Psoas muscle (tissue), 8 donors: Measurements from ENCODE around the gene CRYBG3. TPM values are rescaled to one million over a fixed set of nuclear protein-coding genes. Genes with fewer than 3 reads are reported as not detected.

Source experiments
- ATAC-seq, 4 donors: fragments of 200-7000 bp; cut with Tn5 transposase; one replicate each; pipeline ENCODE4 v1.9.1; 2020; ENCODE audit warnings: moderate library complexity in 3 of 4, mild to moderate bottlenecking in 2 of 4
- DNase-seq, 2 donors: peaks; one replicate each; pipeline ENCODE4 v3.0.0-alpha.2; 2020
- H3K27ac ChIP-seq: fragments of 200-600 bp; one replicate; pipeline ENCODE4 v1.8.0; 2022
- H3K27me3 ChIP-seq, 3 donors: fragments of 200-600 bp in 1 of 3; one replicate each; pipeline versions ENCODE4 v1.6.1 to v1.8.0; 2013 to 2022; ENCODE audit warnings: low read length in 2 of 3, mild to moderate bottlenecking in 2 of 3, moderate library complexity in 1 of 3; ENCODE audit not compliant: insufficient read depth in 3 of 3
- H3K36me3 ChIP-seq, 2 donors: fragments of 200-600 bp in 1 of 2; one replicate each; pipeline versions ENCODE4 v1.6.1 to v1.8.0; 2013 to 2022; ENCODE audit warnings: low read depth in 1 of 2, mild to moderate bottlenecking in 1 of 2, moderate library complexity in 1 of 2; ENCODE audit not compliant: insufficient read depth in 1 of 2
- H3K4me1 ChIP-seq: fragments of 200-600 bp; one replicate; pipeline ENCODE4 v1.8.0; 2022
- H3K4me3 ChIP-seq: fragments of 200-600 bp; one replicate; pipeline ENCODE4 v1.8.0; 2022; ENCODE audit warnings: mild to moderate bottlenecking
- H3K9me3 ChIP-seq: fragments of 200-600 bp; one replicate; pipeline ENCODE4 v1.8.0; 2022
- WGBS, 3 donors: extraction: QIAGEN DNeasy Blood & Tissue Kit; methylation state at CpG; one replicate each; pipeline versions ENCODE4 v1.1.6 to v1.1.7; 2013; 5-methylcytosine and 5-hydroxymethylcytosine counted together
- intact Hi-C, 2 donors: fragments of 100-400 bp; cut with DNase I; formaldehyde crosslinking; loops; one replicate each; pipeline versions ENCODE4 v1.11.0 to v1.14.2; 2022
- polyA plus RNA-seq, 3 donors: library from polyadenylated mRNA; stranded (reverse); fragments of 200-250 nt; gene quantifications; one replicate each; pipeline ENCODE4 v1.2.3, GENCODE V29; 2013
- total RNA-seq, 4 donors: library from RNA; stranded (reverse); fragmentation: NEBNext Ultra II Directional in 2 of 4; extraction: Animal tissue kit (Norgen Biotek cat#: 25700) in 2 of 4; gene quantifications; one replicate each; pipeline versions ENCODE4 v1.2.1 to v1.2.4, GENCODE V29; 2021 to 2023
- TF ChIP-seq, protein P1 (sequence below): fragments of 200-600 bp; IDR thresholded peaks from one replicate; pipeline ENCODE4 v1.8.0; 2022; ENCODE audit warnings: antibody characterized with exemption
- donor health status: healthy with polysubstance abuse.
- donor health status: DM: no; HTN: no; CAD: no; lungs with moderate emphysema.
- donor health status: Bipolar disorder and iron deficiency.
- donor health status: healthy.
- donor health status: DM: yes; HTN: yes; CAD: no.
- donor health status: DM: no; HTN: no; CAD: no.
- donor health status: DM: no; HTN: no; CAD: no.
- donor health status: DM: yes; HTN: yes; CAD: no.

The CRYBG3 gene
- total and polyA plus RNA-seq, 7 donors: 5.1 to 36.9 (median 10.1) TPM

- H3K36me3 ChIP-seq: no peaks in the 10 kb centered on the region
- TF ChIP-seq, protein P1, sequence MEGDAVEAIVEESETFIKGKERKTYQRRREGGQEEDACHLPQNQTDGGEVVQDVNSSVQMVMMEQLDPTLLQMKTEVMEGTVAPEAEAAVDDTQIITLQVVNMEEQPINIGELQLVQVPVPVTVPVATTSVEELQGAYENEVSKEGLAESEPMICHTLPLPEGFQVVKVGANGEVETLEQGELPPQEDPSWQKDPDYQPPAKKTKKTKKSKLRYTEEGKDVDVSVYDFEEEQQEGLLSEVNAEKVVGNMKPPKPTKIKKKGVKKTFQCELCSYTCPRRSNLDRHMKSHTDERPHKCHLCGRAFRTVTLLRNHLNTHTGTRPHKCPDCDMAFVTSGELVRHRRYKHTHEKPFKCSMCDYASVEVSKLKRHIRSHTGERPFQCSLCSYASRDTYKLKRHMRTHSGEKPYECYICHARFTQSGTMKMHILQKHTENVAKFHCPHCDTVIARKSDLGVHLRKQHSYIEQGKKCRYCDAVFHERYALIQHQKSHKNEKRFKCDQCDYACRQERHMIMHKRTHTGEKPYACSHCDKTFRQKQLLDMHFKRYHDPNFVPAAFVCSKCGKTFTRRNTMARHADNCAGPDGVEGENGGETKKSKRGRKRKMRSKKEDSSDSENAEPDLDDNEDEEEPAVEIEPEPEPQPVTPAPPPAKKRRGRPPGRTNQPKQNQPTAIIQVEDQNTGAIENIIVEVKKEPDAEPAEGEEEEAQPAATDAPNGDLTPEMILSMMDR: no peak
- peak overlapping the region; percentile 88 for H3K4me3 ChIP-seq
- WGBS, 3 donors: 6 to 10% (median 6%) methylated on average over 17 of the region's 17 CpGs
- H3K27ac ChIP-seq: peak overlapping the region; percentile 93
- H3K4me1 ChIP-seq: peaks cover 42% of the 10 kb centered on the region
- DNase-seq (peak; percentile 17 to 69), ATAC-seq (peak; percentile 34 to 77 (median 72))
- intact Hi-C loops: loop anchor here in 1 of 2 donors (5.0 kb wide), 2 partner anchors 39 to 154 kb away; no protein-coding TSS in a partner anchor
- H3K27me3 ChIP-seq: no peaks in the 10 kb centered on the region
- no peaks in the 10 kb centered on the region for H3K9me3 ChIP-seq
These were observed 1.5 kb downstream of the CRYBG3 start for GRCh38 chr3:97823046-97824004.

- H3K4me3 ChIP-seq: peak overlapping the region; percentile 19
- intact Hi-C loops: no loop called here
- H3K4me1 ChIP-seq: peaks cover 55% of the 10 kb centered on the region
- no peak overlapping the region for H3K27ac ChIP-seq
- TF ChIP-seq, protein P1: no peak
- ATAC-seq (no peak), DNase-seq (no peak)
- H3K36me3 ChIP-seq: no peaks in the 10 kb centered on the region
- no peaks in the 10 kb centered on the region for H3K27me3 ChIP-seq
- 51 to 83% (median 63%) methylated on average over 1 of the region's 1 CpG for WGBS, 3 donors
- H3K9me3 ChIP-seq: no peaks in the 10 kb centered on the region
These were observed 3.3 kb downstream of the CRYBG3 start for GRCh38 chr3:97825101-97825500.

DNA sequence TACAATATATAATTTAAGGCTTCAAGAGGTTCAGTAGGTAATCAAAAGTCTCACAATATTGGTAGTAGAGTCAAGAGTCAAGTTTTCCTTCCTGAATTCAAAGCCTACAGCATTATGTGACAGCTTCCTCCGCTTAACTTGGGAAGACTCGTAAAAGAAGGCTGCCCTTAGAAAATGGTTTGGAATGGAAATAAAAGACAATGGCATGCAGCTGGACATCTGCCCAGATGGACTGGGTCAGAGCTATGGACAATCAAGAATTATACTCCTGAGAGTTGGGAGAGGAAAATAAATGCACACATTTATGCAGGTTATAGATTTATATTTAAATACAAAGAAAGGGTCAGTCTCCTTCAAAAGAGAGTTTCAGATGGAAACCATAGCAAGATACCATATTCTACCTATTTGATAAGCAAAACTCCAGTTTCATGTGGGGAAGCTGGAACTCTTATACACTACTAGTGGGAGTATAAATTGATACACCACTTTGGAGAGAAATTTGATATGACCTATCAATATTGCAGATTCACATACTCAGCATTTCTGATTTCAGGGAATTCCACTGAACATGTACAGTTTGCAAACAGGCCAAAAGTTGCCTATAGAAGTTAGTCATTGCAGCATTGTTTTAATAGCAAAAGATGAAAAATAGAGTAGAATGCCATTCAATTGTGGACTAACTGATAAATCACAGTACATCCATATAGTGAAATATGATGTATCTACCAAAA lies 6.1 kb downstream of the CRYBG3 start:
- no peaks in the 10 kb centered on the region for H3K36me3 ChIP-seq
- TF ChIP-seq, protein P1: no peak
- H3K9me3 ChIP-seq: no peaks in the 10 kb centered on the region
- 36 to 54% (median 42%) methylated on average over 2 of the region's 2 CpGs for WGBS, 3 donors
- H3K27me3 ChIP-seq: no peaks in the 10 kb centered on the region
- H3K4me1 ChIP-seq: peaks cover 56% of the 10 kb centered on the region
- no peak for DNase-seq
- no peak overlapping the region for H3K27ac ChIP-seq
- no peak overlapping the region for H3K4me3 ChIP-seq
- no peak for ATAC-seq
- intact Hi-C loops: no loop called here

GRCh38 chr3:97829198-97829597 lies 7.4 kb downstream of the CRYBG3 start:
- TF ChIP-seq, protein P1: no peak
- ATAC-seq: no peak
- 59 to 80% (median 73%) methylated on average over 2 of the region's 2 CpGs for WGBS, 3 donors
- Histone ChIP-seq H3K36me3 (no peaks in the 10 kb centered on the region), H3K4me3 (no peak overlapping the region), H3K27me3 (no peaks in the 10 kb centered on the region), H3K9me3 (no peaks in the 10 kb centered on the region), H3K4me1 (peaks cover 51% of the 10 kb centered on the region), H3K27ac (no peak overlapping the region)
- intact Hi-C loops: no loop called here
- DNase-seq: no peak
